Liver (tissue), 3 donors: Measurements from ENCODE around the gene TNPO2.

ENCODE experiments used
- ATF3 ChIP-seq: IDR thresholded peaks from 2 replicates; pipeline ENCODE4 v1.6.1; 2016; ENCODE audit warnings: antibody characterized with exemption
- CTCF ChIP-seq: fragments of 150-350 bp; IDR thresholded peaks from 2 replicates; pipeline ENCODE4 v1.5.1; 2017; ENCODE audit warnings: improper control_type of control experiment, low read depth, low read length; ENCODE audit not compliant: missing input control
- JUND ChIP-seq, 2 donors: IDR thresholded peaks; 2 replicates each; pipeline ENCODE4 v1.6.1; 2016; ENCODE audit warnings: antibody characterized with exemption in 2 of 2
- REST ChIP-seq: IDR thresholded peaks from 2 replicates; pipeline ENCODE4 v1.6.1; 2016; ENCODE audit warnings: antibody characterized with exemption, mild to moderate bottlenecking
- TAF1 ChIP-seq: conservative IDR thresholded peaks from 2 replicates; pipeline ENCODE4 v1.6.1; 2016; ENCODE audit warnings: antibody characterized with exemption, mild to moderate bottlenecking
- donor health status: healthy.
- donor health status: healthy.

GRCh38 chr19:12749938-12750521 is 26.3 kb upstream of the TNPO2 start:
- TF ChIP-seq CTCF (no peak), REST (no peak), ATF3 (no peak), TAF1 (no peak), JUND (IDR thresholded peaks at IDR 0.05) (no peak)
